DOHH2 (cell line): ENCODE measurements around the gene CYP46A1.

Source experiments
- H3F3A ChIP-seq: fragments of 200-600 bp; sonication (generic), shearing (Covaris generic); 2 replicates; pipeline ENCODE4 v1.6.0; 2016; ENCODE audit warnings: antibody characterized with exemption, mild to moderate bottlenecking; ENCODE audit not compliant: control insufficient read depth, insufficient read depth
- H3K27ac ChIP-seq: fragments of 200-600 bp; sonication (generic); 2 replicates; pipeline ENCODE4 v1.5.1; 2014; ENCODE audit warnings: low read depth, mild to moderate bottlenecking, low read length, moderate library complexity
- H3K27me3 ChIP-seq: fragments of 200-600 bp; sonication (generic); 2 replicates; pipeline ENCODE4 v1.6.1; 2014; ENCODE audit warnings: mild to moderate bottlenecking, low read length, mixed read lengths; ENCODE audit not compliant: control insufficient read depth
- H3K36me3 ChIP-seq: fragments of 200-600 bp; sonication (generic); 2 replicates; pipeline ENCODE4 v1.6.1; 2014; ENCODE audit warnings: mild to moderate bottlenecking, low read length, moderate library complexity, mixed read lengths; ENCODE audit not compliant: control insufficient read depth
- H3K4me1 ChIP-seq: fragments of 200-600 bp; sonication (generic); 2 replicates; pipeline ENCODE4 v1.6.1; 2014; ENCODE audit warnings: mild to moderate bottlenecking, low read length, mixed read lengths; ENCODE audit not compliant: control insufficient read depth
- H3K4me2 ChIP-seq: fragments of 200-600 bp; sonication (generic); 2 replicates; pipeline ENCODE4 v1.6.0; 2014; ENCODE audit warnings: mild to moderate bottlenecking, low read length, moderate library complexity
- H3K4me3 ChIP-seq: fragments of 200-600 bp; sonication (generic); 2 replicates; pipeline ENCODE4 v1.5.1; 2014; ENCODE audit warnings: mild to moderate bottlenecking, low read length, mixed read lengths
- H3K79me2 ChIP-seq: fragments of 200-600 bp; sonication (generic); 2 replicates; pipeline ENCODE4 v1.6.1; 2014; ENCODE audit warnings: mild to moderate bottlenecking, low read length, mixed read lengths; ENCODE audit not compliant: control insufficient read depth
- H3K9me2 ChIP-seq: fragments of 200-600 bp; sonication (generic); replicated peaks from 2 replicates; pipeline ENCODE4 v1.6.1; 2014; ENCODE audit warnings: mild to moderate bottlenecking, low read length, mixed read lengths; ENCODE audit not compliant: control insufficient read depth
- H3K9me3 ChIP-seq: fragments of 200-600 bp; sonication (generic); 2 replicates; pipeline ENCODE4 v1.6.1; 2014; ENCODE audit warnings: antibody characterized with exemption, low read length, mixed read lengths; ENCODE audit not compliant: control insufficient read depth, insufficient read depth
- H4K20me1 ChIP-seq: fragments of 200-600 bp; sonication (generic); 2 replicates; pipeline ENCODE4 v1.6.0; 2014; ENCODE audit warnings: low read depth, mild to moderate bottlenecking, antibody characterized with exemption, low read length, moderate library complexity; ENCODE audit not compliant: control insufficient read depth, insufficient read depth
- EZH2phosphoT487 ChIP-seq: fragments of 200-600 bp; sonication (generic); IDR thresholded peaks from 2 replicates; pipeline ENCODE4 v1.6.1; 2017; ENCODE audit warnings: borderline replicate concordance, mild to moderate bottlenecking, antibody characterized with exemption, low read length, moderate library complexity, mixed read lengths
- TF ChIP-seq, protein P1 (sequence below): fragments of 200-600 bp; sonication (generic); IDR thresholded peaks from one replicate; pipeline ENCODE4 v1.5.1; 2014; ENCODE audit warnings: antibody characterized with exemption, mild to moderate bottlenecking, low read depth, low read length; ENCODE audit not compliant: poor library complexity, severe bottlenecking

CYP46A1 gene

DNA sequence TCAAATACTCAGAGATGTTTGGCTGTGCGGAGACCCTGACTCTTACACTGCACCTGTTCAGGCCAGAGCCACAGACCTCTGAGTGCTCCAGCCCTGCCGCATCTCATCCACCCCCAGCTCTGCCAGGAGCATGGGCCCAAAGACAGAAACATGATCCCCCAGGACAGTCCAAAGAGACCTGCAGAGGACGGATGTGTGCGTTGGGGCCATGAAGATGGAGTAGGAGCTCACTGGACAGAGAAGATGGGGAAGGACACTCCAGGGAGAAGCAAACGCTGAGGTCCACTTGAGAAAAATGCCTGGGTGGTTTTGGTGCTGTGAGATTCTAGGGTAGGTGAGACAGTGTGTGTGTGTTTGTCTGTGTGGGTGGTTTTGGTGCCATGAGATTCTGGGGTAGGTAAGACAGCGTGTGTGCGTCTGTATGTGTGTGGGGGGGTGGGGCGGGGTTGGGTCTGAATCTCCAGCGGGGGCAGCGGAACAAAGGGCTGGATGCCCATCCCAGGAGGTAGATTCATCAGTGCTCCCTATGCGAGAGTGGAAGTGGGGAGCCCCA lies 40.0 kb upstream of the CYP46A1 start:
- TF ChIP-seq, protein P1, sequence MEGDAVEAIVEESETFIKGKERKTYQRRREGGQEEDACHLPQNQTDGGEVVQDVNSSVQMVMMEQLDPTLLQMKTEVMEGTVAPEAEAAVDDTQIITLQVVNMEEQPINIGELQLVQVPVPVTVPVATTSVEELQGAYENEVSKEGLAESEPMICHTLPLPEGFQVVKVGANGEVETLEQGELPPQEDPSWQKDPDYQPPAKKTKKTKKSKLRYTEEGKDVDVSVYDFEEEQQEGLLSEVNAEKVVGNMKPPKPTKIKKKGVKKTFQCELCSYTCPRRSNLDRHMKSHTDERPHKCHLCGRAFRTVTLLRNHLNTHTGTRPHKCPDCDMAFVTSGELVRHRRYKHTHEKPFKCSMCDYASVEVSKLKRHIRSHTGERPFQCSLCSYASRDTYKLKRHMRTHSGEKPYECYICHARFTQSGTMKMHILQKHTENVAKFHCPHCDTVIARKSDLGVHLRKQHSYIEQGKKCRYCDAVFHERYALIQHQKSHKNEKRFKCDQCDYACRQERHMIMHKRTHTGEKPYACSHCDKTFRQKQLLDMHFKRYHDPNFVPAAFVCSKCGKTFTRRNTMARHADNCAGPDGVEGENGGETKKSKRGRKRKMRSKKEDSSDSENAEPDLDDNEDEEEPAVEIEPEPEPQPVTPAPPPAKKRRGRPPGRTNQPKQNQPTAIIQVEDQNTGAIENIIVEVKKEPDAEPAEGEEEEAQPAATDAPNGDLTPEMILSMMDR, result no peak
- no peak for TF ChIP-seq EZH2phosphoT487
- Histone ChIP-seq H3K4me3 (no peak overlapping the region), H3F3A (no peaks in the 10 kb centered on the region), H4K20me1 (no peaks in the 10 kb centered on the region), H3K27me3 (no peaks in the 10 kb centered on the region), H3K9me3 (no peaks in the 10 kb centered on the region), H3K27ac (no peak overlapping the region), H3K9me2 (no peaks in the 10 kb centered on the region), H3K79me2 (no peaks in the 10 kb centered on the region), H3K36me3 (no peaks in the 10 kb centered on the region), H3K4me1 (no peaks in the 10 kb centered on the region), H3K4me2 (no peak overlapping the region)

DNA sequence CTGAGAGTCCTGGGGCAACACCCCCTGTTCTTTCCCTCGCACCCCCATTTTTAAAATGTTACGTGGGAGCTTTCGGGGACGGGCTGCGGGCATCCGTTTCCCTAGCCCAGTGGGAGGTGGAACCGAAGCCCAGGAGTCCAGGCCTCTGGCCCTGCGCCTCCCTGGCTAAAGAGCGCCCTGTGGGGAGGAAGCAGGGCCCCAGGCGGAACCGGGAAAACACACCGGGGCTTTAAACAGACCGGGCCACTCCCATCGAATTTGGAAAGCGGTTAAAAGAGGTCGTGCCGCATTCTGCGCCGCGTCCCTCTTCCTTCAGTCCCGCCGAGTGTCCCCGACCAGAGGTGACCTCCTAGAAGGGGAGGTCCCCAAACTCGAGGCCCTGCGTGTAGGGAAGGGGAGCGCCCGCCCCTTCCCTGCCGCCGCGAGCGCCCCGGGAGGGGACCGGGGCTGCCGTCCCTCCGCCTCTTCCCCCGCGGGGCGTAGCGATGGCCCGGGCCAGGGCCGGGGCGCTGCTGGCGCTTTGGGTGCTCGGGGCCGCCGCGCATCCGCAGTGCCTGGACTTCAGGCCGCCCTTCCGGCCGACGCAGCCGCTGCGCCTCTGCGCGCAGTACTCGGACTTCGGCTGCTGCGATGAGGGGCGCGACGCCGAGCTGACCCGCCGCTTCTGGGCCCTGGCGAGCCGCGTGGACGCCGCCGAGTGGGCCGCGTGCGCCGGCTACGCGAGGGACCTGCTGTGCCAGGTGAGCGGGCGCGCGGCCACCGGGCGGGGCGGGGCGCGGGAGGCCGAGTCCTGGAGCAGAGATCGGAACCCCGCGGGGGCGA lies 39.2 kb upstream of the CYP46A1 start, which contains the start of gene HHIPL1:
TSS of gene HHIPL1 (plus strand) at position 407 of the 822 bp plus-strand sequence. CDS start at position 486, 79 bp downstream.
- no peak for TF ChIP-seq EZH2phosphoT487
- TF ChIP-seq, protein P1, result no peak
- H3K9me2 ChIP-seq, result no peaks in the 10 kb centered on the region
- no peaks in the 10 kb centered on the region for H3K79me2 ChIP-seq
- no peak within 1 kb of the TSS for H3K27ac ChIP-seq
- no peaks in the 10 kb centered on the region for H3K36me3 ChIP-seq
- no peak within 1 kb of the TSS for H3K4me3 ChIP-seq
- no peaks in the 10 kb centered on the region for H3K9me3 ChIP-seq
- no peak within 1 kb of the TSS for H3K4me2 ChIP-seq
- no peaks in the 10 kb centered on the region for H4K20me1 ChIP-seq
- H3K27me3 ChIP-seq, result no peaks in the 10 kb centered on the region
- no peaks in the 10 kb centered on the region for H3K4me1 ChIP-seq
- H3F3A ChIP-seq, result no peaks in the 10 kb centered on the region

DNA sequence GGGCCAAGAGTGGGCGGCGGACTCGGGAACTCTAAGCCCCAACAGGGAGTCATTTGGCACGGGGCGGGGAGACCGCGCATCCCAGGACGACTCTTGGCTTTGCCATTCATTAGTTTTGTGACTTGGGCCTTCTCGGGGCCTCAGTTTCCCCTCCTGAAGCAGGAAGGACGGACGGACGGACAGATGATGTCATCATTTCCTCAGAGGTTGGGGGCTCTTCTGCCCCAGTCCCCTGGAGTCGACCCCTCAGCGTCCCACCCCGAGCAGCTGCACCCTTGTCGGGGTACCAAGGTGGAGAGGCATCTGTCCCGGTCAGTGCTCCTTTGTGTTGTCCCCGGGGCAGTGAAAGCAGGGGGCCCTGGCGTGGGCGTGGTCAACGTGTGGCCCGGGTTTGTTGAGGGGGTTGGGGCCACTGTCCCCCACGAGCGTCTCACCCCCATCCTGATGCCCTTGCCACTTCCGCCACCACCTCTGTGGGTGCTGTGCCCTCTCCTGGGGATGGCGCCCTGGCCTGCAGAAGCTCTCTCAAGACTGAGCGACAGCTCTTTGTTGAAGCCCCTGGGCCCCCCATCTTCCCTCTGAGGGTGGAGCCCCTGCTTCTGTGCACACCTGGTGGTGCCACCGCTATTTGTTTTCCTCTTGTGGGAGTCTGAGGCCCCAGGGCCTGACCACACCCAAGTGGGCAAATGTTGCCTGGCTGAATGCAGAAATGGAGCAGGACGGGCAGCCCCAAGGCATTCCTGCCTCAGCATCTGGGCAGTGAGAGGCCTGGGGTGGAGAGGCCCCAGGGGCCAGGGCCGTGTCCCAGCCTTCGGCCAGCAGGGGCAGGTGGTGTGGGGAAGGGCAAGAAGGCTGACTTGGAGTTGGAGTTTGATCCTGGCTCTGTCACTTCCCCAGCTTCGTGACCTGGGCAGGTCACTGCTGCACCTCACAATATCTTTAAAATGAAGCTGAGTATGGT lies 38.3 kb upstream of the CYP46A1 start:
- H4K20me1 ChIP-seq, result no peaks in the 10 kb centered on the region
- no peaks in the 10 kb centered on the region for H3K4me1 ChIP-seq
- H3K79me2 ChIP-seq, result no peaks in the 10 kb centered on the region
- no peak overlapping the region for H3K27ac ChIP-seq
- no peaks in the 10 kb centered on the region for H3K27me3 ChIP-seq
- no peaks in the 10 kb centered on the region for H3K36me3 ChIP-seq
- H3K4me3 ChIP-seq, result no peak overlapping the region
- no peaks in the 10 kb centered on the region for H3F3A ChIP-seq
- H3K4me2 ChIP-seq, result no peak overlapping the region
- no peaks in the 10 kb centered on the region for H3K9me2 ChIP-seq
- no peak for TF ChIP-seq EZH2phosphoT487
- TF ChIP-seq, protein P1, result no peak
- H3K9me3 ChIP-seq, result no peaks in the 10 kb centered on the region
